ENCODE results near the gene SCN2B.

SCN2B gene

DNA sequence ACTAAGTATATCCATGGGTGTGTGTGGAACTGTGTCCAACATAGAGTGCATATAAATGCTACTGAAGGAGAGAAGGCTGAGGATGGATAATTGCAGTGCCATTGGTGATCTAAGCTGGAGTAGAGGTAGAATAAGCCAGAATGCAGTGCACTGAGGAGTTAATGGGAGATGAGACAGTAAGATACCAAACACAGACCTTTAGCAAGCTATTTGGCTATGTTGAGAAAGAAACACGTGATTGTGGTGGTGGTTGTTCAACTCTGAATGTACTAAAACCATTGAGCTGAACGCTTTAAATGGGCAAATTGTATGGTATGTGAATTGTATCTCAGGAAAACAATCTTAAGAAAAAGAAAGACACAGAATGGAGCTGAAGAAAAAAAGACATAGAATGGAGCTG, 25.5 kb upstream of the SCN2B start:
- H2AFZ ChIP-seq (ENCODE audit: low read depth, low read length): no peak overlapping the region
- H3K4me1 ChIP-seq (ENCODE audit: insufficient read depth, low read length): peaks cover 30% of the 10 kb centered on the region
- H3K9me3 ChIP-seq (ENCODE audit: insufficient read depth, low read length, severe bottlenecking): no peaks in the 10 kb centered on the region
- TF ChIP-seq, protein P1, sequence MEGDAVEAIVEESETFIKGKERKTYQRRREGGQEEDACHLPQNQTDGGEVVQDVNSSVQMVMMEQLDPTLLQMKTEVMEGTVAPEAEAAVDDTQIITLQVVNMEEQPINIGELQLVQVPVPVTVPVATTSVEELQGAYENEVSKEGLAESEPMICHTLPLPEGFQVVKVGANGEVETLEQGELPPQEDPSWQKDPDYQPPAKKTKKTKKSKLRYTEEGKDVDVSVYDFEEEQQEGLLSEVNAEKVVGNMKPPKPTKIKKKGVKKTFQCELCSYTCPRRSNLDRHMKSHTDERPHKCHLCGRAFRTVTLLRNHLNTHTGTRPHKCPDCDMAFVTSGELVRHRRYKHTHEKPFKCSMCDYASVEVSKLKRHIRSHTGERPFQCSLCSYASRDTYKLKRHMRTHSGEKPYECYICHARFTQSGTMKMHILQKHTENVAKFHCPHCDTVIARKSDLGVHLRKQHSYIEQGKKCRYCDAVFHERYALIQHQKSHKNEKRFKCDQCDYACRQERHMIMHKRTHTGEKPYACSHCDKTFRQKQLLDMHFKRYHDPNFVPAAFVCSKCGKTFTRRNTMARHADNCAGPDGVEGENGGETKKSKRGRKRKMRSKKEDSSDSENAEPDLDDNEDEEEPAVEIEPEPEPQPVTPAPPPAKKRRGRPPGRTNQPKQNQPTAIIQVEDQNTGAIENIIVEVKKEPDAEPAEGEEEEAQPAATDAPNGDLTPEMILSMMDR (IDR thresholded peaks at IDR 0.05; ENCODE audit: borderline replicate concordance, extremely low read depth, low read length, poor library complexity, severe bottlenecking): no peak
- no peak for TF ChIP-seq EZH2 (IDR thresholded peaks at IDR 0.05; ENCODE audit: borderline replicate concordance, low read depth, low read length, severe bottlenecking)
- no peak overlapping the region for H3K4me2 ChIP-seq (ENCODE audit: insufficient read depth, low read length)
- no peak overlapping the region for H3K27ac ChIP-seq (ENCODE audit: low read length)
- no peak for ATAC-seq (ENCODE audit: insufficient read depth, low read depth)
- H3K9ac ChIP-seq (ENCODE audit: low read depth, low read length): no peak overlapping the region
- no peak for DNase-seq
- no peaks in the 10 kb centered on the region for H3K36me3 ChIP-seq (ENCODE audit: insufficient read depth, low read length)
- H4K20me1 ChIP-seq (ENCODE audit: insufficient read depth, low read length): no peaks in the 10 kb centered on the region
- H3K4me3 ChIP-seq (ENCODE audit: low read depth in 1 of 2, low read length in 2 of 2): no peak overlapping the region
- H3K27me3 ChIP-seq (ENCODE audit: insufficient read depth, low read length, poor library complexity): no peaks in the 10 kb centered on the region
- no peaks in the 10 kb centered on the region for H3K79me2 ChIP-seq (ENCODE audit: insufficient read depth, low read length)

DNA sequence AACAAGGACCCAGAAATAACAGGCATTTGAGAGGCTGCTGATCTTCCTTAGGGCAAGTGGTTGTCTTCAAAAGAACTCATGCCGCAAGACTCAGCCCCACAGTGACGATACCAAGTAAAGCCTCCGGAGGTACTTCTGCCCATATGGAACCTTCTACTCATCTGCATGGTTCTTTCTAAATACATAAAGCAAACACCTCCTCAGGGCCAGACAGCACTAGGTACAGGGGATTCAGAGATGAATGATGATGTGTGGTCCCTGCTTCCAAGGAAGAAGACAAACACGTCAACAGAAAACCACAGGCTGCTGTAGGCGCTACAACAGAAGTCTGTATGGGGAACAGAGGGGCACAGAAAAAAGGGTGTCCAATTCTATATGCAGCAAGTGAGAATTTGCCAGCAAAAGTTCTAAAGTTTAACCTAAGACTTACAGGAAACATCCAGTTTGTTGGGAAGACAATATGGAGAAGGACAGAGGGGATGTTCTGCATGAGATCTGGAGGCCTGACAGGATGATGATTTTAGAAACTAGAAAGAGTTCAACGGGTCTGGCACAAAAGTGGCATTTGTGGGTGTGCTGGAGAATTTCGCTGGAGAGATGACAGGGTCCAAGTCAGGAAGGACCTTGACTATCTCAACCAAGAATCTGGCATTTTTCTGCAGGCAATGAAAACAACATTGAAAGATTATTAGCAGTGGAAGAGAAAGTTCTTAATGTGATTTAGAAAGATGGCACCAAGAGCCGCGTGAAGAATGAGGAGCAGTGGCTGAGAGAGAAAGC, 24.7 kb upstream of the SCN2B start:
- H3K79me2 ChIP-seq (ENCODE audit: insufficient read depth, low read length): no peaks in the 10 kb centered on the region
- H2AFZ ChIP-seq (ENCODE audit: low read depth, low read length): no peak overlapping the region
- no peak overlapping the region for H3K4me3 ChIP-seq (ENCODE audit: low read depth in 1 of 2, low read length in 2 of 2)
- TF ChIP-seq, protein P1 (IDR thresholded peaks at IDR 0.05; ENCODE audit: borderline replicate concordance, extremely low read depth, low read length, poor library complexity, severe bottlenecking): no peak
- H3K4me2 ChIP-seq (ENCODE audit: insufficient read depth, low read length): no peak overlapping the region
- no peaks in the 10 kb centered on the region for H3K27me3 ChIP-seq (ENCODE audit: insufficient read depth, low read length, poor library complexity)
- no peak for DNase-seq
- no peaks in the 10 kb centered on the region for H3K36me3 ChIP-seq (ENCODE audit: insufficient read depth, low read length)
- no peak overlapping the region for H3K9ac ChIP-seq (ENCODE audit: low read depth, low read length)
- ATAC-seq (ENCODE audit: insufficient read depth, low read depth): no peak
- H4K20me1 ChIP-seq (ENCODE audit: insufficient read depth, low read length): no peaks in the 10 kb centered on the region
- H3K9me3 ChIP-seq (ENCODE audit: insufficient read depth, low read length, severe bottlenecking): no peaks in the 10 kb centered on the region
- peaks cover 22% of the 10 kb centered on the region for H3K4me1 ChIP-seq (ENCODE audit: insufficient read depth, low read length)
- H3K27ac ChIP-seq (ENCODE audit: low read length): no peak overlapping the region

DNA sequence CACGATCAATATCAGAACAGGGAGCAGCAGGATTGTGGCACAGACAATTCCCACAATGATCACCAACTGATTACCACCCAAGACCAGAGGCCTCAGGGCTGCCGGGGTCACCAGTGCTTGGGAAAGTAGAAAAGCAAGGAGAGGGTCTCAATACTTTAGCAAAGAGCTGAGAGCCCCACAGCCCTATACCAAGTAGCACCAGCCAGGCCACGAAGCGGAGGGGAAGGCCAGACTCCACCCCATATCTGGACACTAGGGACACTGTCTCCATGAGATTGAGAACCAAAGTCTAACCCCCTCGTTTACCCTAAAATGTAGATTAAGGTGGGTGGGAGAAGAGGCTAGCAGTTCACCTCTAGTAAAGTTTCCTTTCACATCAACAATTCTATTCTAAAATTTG, 24.1 kb upstream of the SCN2B start:
- H3K36me3 ChIP-seq (ENCODE audit: insufficient read depth, low read length): no peaks in the 10 kb centered on the region
- no peak overlapping the region for H3K9ac ChIP-seq (ENCODE audit: low read depth, low read length)
- no peak overlapping the region for H2AFZ ChIP-seq (ENCODE audit: low read depth, low read length)
- no peak overlapping the region for H3K4me3 ChIP-seq (ENCODE audit: low read depth in 1 of 2, low read length in 2 of 2)
- H3K9me3 ChIP-seq (ENCODE audit: insufficient read depth, low read length, severe bottlenecking): no peaks in the 10 kb centered on the region
- no peak overlapping the region for H3K4me2 ChIP-seq (ENCODE audit: insufficient read depth, low read length)
- no peaks in the 10 kb centered on the region for H4K20me1 ChIP-seq (ENCODE audit: insufficient read depth, low read length)
- no peaks in the 10 kb centered on the region for H3K27me3 ChIP-seq (ENCODE audit: insufficient read depth, low read length, poor library complexity)
- H3K79me2 ChIP-seq (ENCODE audit: insufficient read depth, low read length): no peaks in the 10 kb centered on the region
- H3K27ac ChIP-seq (ENCODE audit: low read length): no peak overlapping the region
- TF ChIP-seq, protein P1 (IDR thresholded peaks at IDR 0.05; ENCODE audit: borderline replicate concordance, extremely low read depth, low read length, poor library complexity, severe bottlenecking): no peak
- no peak for TF ChIP-seq EZH2 (IDR thresholded peaks at IDR 0.05; ENCODE audit: borderline replicate concordance, low read depth, low read length, severe bottlenecking)
- DNase-seq (no peak), ATAC-seq (ENCODE audit: insufficient read depth, low read depth) (no peak)
- H3K4me1 ChIP-seq (ENCODE audit: insufficient read depth, low read length): peaks cover 19% of the 10 kb centered on the region

All from DND-41 (cell line).